Measurements from ENCODE around the gene OR10A3. TPM values are rescaled to one million over a fixed set of nuclear protein-coding genes. Genes with fewer than 3 reads are reported as not detected.

OR10A3 gene
- total RNA-seq, 1 experiment from 2014 or later = not detected

DNA sequence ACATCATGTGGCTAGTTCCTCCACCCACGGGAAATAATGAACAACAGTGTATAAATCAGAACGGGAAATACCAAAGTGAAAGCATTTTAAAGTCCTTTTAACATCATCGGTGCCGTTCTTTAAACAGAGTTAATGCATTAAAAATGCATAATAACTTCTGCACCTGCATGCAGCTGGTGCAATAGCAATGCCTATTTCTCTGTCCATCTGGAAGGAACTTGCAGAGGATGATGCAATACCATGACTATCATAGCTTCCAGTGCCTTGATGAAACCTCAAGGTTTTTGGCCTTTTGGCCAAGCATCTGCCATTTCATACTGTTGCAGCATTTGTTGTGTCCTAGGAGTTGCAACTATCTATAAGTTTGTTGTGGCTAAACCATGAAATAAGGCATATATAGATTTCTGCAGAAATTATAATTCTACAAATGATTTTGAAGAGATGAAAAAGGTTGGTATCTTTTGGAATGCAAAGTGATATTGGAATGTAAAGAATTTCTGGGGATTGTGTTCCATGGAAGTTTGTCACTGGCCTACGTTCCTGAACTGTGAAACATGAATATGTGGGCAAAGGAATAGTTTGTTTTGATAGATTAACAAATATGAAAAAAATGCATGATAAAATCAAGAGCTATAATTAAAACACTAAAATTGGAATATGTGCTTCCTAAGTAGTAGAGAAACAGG is 35.9 kb upstream of the OR10A3 start:
- no peaks in the 10 kb centered on the region for H3K9me3 ChIP-seq (ENCODE audit: control insufficient read depth in 1 of 2, insufficient read depth in 1 of 2, low read depth in 1 of 2, low read length in 2 of 2)
- H3K36me3 ChIP-seq (ENCODE audit: control insufficient read depth in 1 of 2, insufficient read depth in 2 of 2, low read length in 2 of 2) = no peaks in the 10 kb centered on the region
- no TSS peak for BruUV-seq (replicated peaks)
- H2AFZ ChIP-seq (ENCODE audit: low read depth, low read length, poor library complexity, severe bottlenecking) = no peak overlapping the region
- H3K9me2 ChIP-seq (ENCODE audit: insufficient read depth) = no peaks in the 10 kb centered on the region
- DNase-seq (ENCODE audit: low read depth, low spot score) = no peak
- H3K4me2 ChIP-seq (ENCODE audit: low read length) = no peak overlapping the region
- intact Hi-C loops (cut with micrococcal nuclease) = no loop called here
- H3K9ac ChIP-seq (ENCODE audit: low read length) = no peak overlapping the region
- H3K4me1 ChIP-seq (ENCODE audit: control insufficient read depth in 1 of 2, insufficient read depth in 2 of 2, low read length in 2 of 2) = no peaks in the 10 kb centered on the region
- TF ChIP-seq, protein P1, sequence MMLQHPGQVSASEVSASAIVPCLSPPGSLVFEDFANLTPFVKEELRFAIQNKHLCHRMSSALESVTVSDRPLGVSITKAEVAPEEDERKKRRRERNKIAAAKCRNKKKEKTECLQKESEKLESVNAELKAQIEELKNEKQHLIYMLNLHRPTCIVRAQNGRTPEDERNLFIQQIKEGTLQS (IDR thresholded peaks at IDR 0.05) = peak; percentile 52; the same call in 1 of the 2 replicates
- TF ChIP-seq ZFX (IDR thresholded peaks at IDR 0.05) (no peak), TCF7L2 (IDR thresholded peaks at IDR 0.05; ENCODE audit: borderline replicate concordance, extremely low read depth, insufficient read depth, insufficient read length) (no peak), CEBPB (IDR thresholded peaks at IDR 0.05; ENCODE audit: low read depth) (peak; percentile 72), FOSL1 (IDR thresholded peaks at IDR 0.05; ENCODE audit: low read depth) (no peak), RAD21 (IDR thresholded peaks at IDR 0.05; ENCODE audit: low read depth) (no peak), YY1 (IDR thresholded peaks at IDR 0.05; ENCODE audit: extremely low read depth, insufficient replicate concordance, low read depth, low read length) (no peak), POLR2A (IDR thresholded peaks at IDR 0.05; ENCODE audit: borderline replicate concordance, extremely low read depth, insufficient read depth, insufficient read length) (no peak), EGR1 (IDR thresholded peaks at IDR 0.05; ENCODE audit: low read depth) (no peak), EZH2phosphoT487 (IDR thresholded peaks at IDR 0.05; ENCODE audit: borderline replicate concordance) (no peak)
- CTCF ChIA-PET = interaction anchor here (2.9 kb wide), 1 partner anchor 9 kb away, joined by 14 read pairs; the partner anchor contains the start of gene EIF3F
- no peaks in the 10 kb centered on the region for H4K20me1 ChIP-seq (ENCODE audit: insufficient read depth)
- 0 out of 2 replicates have a peak, but pooled peaks cover 8% of the 10 kb centered on the region for H3K27me3 ChIP-seq (ENCODE audit: insufficient read depth, low read length)
- ATAC-seq = no peak
- H3K4me3 ChIP-seq (replicated peaks in 1 of 2; ENCODE audit: low read depth in 1 of 2, low read length in 2 of 2) = no peak overlapping the region
- RAD21 ChIA-PET (ENCODE audit: low non-redundant PET in 1 of 2, low total read pairs in 2 of 2, uncharacterized antibody in 2 of 2, unreplicated experiment in 2 of 2) = no interaction called here
- no peaks in the 10 kb centered on the region for H3K79me2 ChIP-seq (ENCODE audit: insufficient read depth, low read length)
- no peak overlapping the region for H3K27ac ChIP-seq (ENCODE audit: low read depth, low read length)
- POLR2A ChIA-PET = no interaction called here

DNA sequence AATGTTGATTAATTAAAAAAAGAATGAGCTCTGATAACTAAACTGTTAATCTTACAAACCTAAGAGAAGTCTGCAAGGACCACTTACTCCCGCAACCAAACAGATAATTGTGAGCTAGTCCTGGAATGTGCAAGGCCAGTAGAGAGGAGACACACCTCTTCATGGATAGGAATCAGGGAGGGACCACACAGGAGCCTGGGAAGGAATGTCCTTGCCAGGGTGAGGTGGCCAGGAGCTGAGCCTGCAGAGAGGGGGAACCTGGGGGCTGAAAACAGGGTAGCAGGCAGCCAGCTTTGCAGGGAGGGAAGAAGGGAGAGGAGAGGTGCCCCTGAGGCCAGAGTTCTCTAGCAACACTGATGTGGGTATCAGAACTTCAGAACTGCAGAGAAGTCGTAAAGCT is 33.2 kb upstream of the OR10A3 start:
- H3K27ac ChIP-seq (ENCODE audit: low read depth, low read length) = no peak overlapping the region
- BruUV-seq (replicated peaks) = no TSS peak
- H2AFZ ChIP-seq (ENCODE audit: low read depth, low read length, poor library complexity, severe bottlenecking) = no peak overlapping the region
- H3K9ac ChIP-seq (ENCODE audit: low read length) = no peak overlapping the region
- 0 out of 2 replicates have a peak, but pooled peaks cover 15% of the 10 kb centered on the region for H3K27me3 ChIP-seq (ENCODE audit: insufficient read depth, low read length)
- no peaks in the 10 kb centered on the region for H3K4me1 ChIP-seq (ENCODE audit: control insufficient read depth in 1 of 2, insufficient read depth in 2 of 2, low read length in 2 of 2)
- CTCF ChIA-PET = interaction anchor here (1.3 kb wide), 1 partner anchor 12 kb away, joined by 3 read pairs; the partner anchor contains the start of gene EIF3F
- RAD21 ChIA-PET (ENCODE audit: low non-redundant PET in 1 of 2, low total read pairs in 2 of 2, uncharacterized antibody in 2 of 2, unreplicated experiment in 2 of 2) = no interaction called here
- ATAC-seq (no peak), DNase-seq (ENCODE audit: low read depth, low spot score) (no peak)
- no peaks in the 10 kb centered on the region for H3K79me2 ChIP-seq (ENCODE audit: insufficient read depth, low read length)
- no peaks in the 10 kb centered on the region for H3K9me2 ChIP-seq (ENCODE audit: insufficient read depth)
- no peak overlapping the region for H3K4me2 ChIP-seq (ENCODE audit: low read length)
- H3K4me3 ChIP-seq (replicated peaks in 1 of 2; ENCODE audit: low read depth in 1 of 2, low read length in 2 of 2) = no peak overlapping the region
- POLR2A ChIA-PET = no interaction called here
- intact Hi-C loops (cut with micrococcal nuclease) = no loop called here
- H3K36me3 ChIP-seq (ENCODE audit: control insufficient read depth in 1 of 2, insufficient read depth in 2 of 2, low read length in 2 of 2) = no peaks in the 10 kb centered on the region
- H3K9me3 ChIP-seq (ENCODE audit: control insufficient read depth in 1 of 2, insufficient read depth in 1 of 2, low read depth in 1 of 2, low read length in 2 of 2) = no peaks in the 10 kb centered on the region
- H4K20me1 ChIP-seq (ENCODE audit: insufficient read depth) = no peaks in the 10 kb centered on the region
- TF ChIP-seq, protein P2, sequence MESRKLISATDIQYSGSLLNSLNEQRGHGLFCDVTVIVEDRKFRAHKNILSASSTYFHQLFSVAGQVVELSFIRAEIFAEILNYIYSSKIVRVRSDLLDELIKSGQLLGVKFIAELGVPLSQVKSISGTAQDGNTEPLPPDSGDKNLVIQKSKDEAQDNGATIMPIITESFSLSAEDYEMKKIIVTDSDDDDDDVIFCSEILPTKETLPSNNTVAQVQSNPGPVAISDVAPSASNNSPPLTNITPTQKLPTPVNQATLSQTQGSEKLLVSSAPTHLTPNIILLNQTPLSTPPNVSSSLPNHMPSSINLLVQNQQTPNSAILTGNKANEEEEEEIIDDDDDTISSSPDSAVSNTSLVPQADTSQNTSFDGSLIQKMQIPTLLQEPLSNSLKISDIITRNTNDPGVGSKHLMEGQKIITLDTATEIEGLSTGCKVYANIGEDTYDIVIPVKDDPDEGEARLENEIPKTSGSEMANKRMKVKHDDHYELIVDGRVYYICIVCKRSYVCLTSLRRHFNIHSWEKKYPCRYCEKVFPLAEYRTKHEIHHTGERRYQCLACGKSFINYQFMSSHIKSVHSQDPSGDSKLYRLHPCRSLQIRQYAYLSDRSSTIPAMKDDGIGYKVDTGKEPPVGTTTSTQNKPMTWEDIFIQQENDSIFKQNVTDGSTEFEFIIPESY (IDR thresholded peaks at IDR 0.05; ENCODE audit: extremely low read depth, insufficient replicate concordance, low read length) = no peak
- TF ChIP-seq EGR1 (IDR thresholded peaks at IDR 0.05; ENCODE audit: low read depth) (no peak), RAD21 (IDR thresholded peaks at IDR 0.05; ENCODE audit: low read depth) (no peak), CEBPB (IDR thresholded peaks at IDR 0.05; ENCODE audit: low read depth) (no peak), SRF (IDR thresholded peaks at IDR 0.05; ENCODE audit: low read depth) (no peak), FOSL1 (IDR thresholded peaks at IDR 0.05; ENCODE audit: low read depth) (no peak), CBX3 (IDR thresholded peaks at IDR 0.05; ENCODE audit: low read depth) (no peak), ELF1 (IDR thresholded peaks at IDR 0.05; ENCODE audit: borderline replicate concordance, low read depth) (no peak)
- TF ChIP-seq, protein P3, sequence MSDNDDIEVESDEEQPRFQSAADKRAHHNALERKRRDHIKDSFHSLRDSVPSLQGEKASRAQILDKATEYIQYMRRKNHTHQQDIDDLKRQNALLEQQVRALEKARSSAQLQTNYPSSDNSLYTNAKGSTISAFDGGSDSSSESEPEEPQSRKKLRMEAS (IDR thresholded peaks at IDR 0.05) = no peak
- TF ChIP-seq, protein P4, sequence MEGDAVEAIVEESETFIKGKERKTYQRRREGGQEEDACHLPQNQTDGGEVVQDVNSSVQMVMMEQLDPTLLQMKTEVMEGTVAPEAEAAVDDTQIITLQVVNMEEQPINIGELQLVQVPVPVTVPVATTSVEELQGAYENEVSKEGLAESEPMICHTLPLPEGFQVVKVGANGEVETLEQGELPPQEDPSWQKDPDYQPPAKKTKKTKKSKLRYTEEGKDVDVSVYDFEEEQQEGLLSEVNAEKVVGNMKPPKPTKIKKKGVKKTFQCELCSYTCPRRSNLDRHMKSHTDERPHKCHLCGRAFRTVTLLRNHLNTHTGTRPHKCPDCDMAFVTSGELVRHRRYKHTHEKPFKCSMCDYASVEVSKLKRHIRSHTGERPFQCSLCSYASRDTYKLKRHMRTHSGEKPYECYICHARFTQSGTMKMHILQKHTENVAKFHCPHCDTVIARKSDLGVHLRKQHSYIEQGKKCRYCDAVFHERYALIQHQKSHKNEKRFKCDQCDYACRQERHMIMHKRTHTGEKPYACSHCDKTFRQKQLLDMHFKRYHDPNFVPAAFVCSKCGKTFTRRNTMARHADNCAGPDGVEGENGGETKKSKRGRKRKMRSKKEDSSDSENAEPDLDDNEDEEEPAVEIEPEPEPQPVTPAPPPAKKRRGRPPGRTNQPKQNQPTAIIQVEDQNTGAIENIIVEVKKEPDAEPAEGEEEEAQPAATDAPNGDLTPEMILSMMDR (IDR thresholded peaks at IDR 0.05 in 2 of 3, conservative IDR thresholded peaks at IDR 0.05 in 1 of 3; ENCODE audit: borderline replicate concordance in 1 of 3, insufficient read depth in 1 of 3, low read depth in 2 of 3, low read length in 2 of 3) = no peak
